Gastroesophageal sphincter (tissue), 4 donors: ENCODE data around the gene AKAP6. TPM values are rescaled to one million over a fixed set of nuclear protein-coding genes. Genes with fewer than 3 reads are reported as not detected.

Experiments used
- ATAC-seq: fragments of 150-250 bp; one replicate; pipeline ENCODE4 v1.9.1; 2016; ENCODE audit warnings: mild to moderate bottlenecking, moderate library complexity
- H3K27ac ChIP-seq, 4 donors: fragments of 200-600 bp; sonication (generic) in 3 of 4; 1 replicate in 3 of 4; 2 replicates in 1 of 4; pipeline ENCODE4 v1.5.1; 2016 to 2019
- H3K27me3 ChIP-seq: fragments of 200-600 bp; sonication (generic); one replicate; pipeline ENCODE4 v1.5.1; 2019
- H3K36me3 ChIP-seq, 2 donors: fragments of 200-600 bp; sonication (generic); one replicate each; pipeline ENCODE4 v1.5.1; 2019; ENCODE audit warnings: control low read depth in 1 of 2
- H3K4me1 ChIP-seq, 3 donors: fragments of 200-600 bp; sonication (generic); 1 replicate in 2 of 3; 2 replicates in 1 of 3; pipeline ENCODE4 v1.5.1; 2016 to 2019; ENCODE audit warnings: control low read depth in 2 of 3
- H3K4me3 ChIP-seq, 2 donors: fragments of 200-600 bp; sonication (generic); one replicate each; pipeline ENCODE4 v1.5.1; 2019; ENCODE audit warnings: mild to moderate bottlenecking in 1 of 2, moderate library complexity in 1 of 2
- H3K9me3 ChIP-seq, 3 donors: fragments of 200-600 bp; sonication (generic); one replicate each; pipeline ENCODE4 v1.5.1; 2017 to 2019; ENCODE audit warnings: control low read depth in 2 of 3
- EP300 ChIP-seq: sonication (generic); formaldehyde crosslinking; IDR thresholded peaks from one replicate; pipeline ENCODE4 v1.6.1; 2017; ENCODE audit warnings: antibody characterized with exemption, mild to moderate bottlenecking
- POLR2A ChIP-seq, 2 donors: fragments of 450-650 bp; IDR thresholded peaks; one replicate each; pipeline ENCODE4 v1.6.1; 2017; ENCODE audit warnings: antibody characterized with exemption in 2 of 2, mild to moderate bottlenecking in 2 of 2, moderate library complexity in 1 of 2
- POLR2AphosphoS5 ChIP-seq: sonication (generic); formaldehyde crosslinking; IDR thresholded peaks from one replicate; pipeline ENCODE4 v1.6.1; 2017; ENCODE audit warnings: antibody characterized with exemption
- WGBS, 2 donors: methylation state at CpG; one replicate each; pipeline ENCODE4 v1.1.5; 2018; ENCODE audit warnings: low coverage in 1 of 2; 5-methylcytosine and 5-hydroxymethylcytosine counted together
- total RNA-seq, 4 donors: library from RNA; depleted of rRNA; stranded (reverse); fragments of >200 nt; gene quantifications; one replicate each; pipeline ENCODE4 v1.1.0, GENCODE V29; 2016
- TF ChIP-seq, protein P1 (sequence below), 4 experiments: fragments of 200-600 bp in 2 of 4; fragments of 450-650 bp in 2 of 4; sonication (generic) in 1 of 4; IDR thresholded peaks; one replicate each; pipeline ENCODE4 v1.5.1; 2017 to 2019; ENCODE audit warnings: antibody characterized with exemption in 4 of 4, mild to moderate bottlenecking in 2 of 4, moderate library complexity in 2 of 4

The AKAP6 gene
- total RNA-seq, 4 donors from 2014 or later, result 33.1 to 65.4 (median 45.0) TPM

DNA sequence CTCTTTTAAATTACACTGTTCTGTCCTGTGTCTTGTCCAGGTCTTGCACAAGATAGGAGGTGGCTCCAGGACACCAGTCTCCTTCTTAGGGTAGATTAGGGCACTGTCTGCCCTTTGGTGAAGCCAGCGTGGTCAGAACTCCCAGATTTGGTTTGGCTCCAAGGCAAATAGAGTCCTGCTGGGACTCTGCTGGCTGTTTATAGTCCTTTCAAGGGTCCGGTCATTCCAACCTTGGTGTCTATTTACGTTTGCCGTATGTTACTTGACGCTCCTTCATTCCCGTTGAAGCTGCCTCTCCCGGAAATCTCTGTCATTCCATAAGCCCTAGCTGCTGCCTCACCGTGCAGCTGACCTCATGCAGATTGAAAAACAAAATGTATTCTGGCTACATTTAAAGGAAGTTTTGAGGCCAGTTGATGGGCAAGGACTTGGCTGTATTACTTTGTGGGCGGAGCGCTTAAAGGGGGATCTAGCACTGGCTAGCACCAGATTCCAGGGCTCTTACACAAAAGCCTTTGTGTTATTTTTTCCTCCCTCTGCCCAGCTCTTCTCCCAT lies 180.6 kb downstream of the AKAP6 start:
- WGBS, 2 donors, result 17 to 24% methylated on average over 6 to 10 of the region's 10 CpGs
- H3K4me3 ChIP-seq, result peak overlapping the region; percentile 31 to 34
- H3K27me3 ChIP-seq, result no peaks in the 10 kb centered on the region
- H3K27ac ChIP-seq, result peak overlapping the region; percentile 86 to 99 (median 91)
- H3K36me3 ChIP-seq, result no peaks in the 10 kb centered on the region
- TF ChIP-seq POLR2AphosphoS5, result peak; percentile 95
- no peak for TF ChIP-seq EP300
- TF ChIP-seq, protein P1, sequence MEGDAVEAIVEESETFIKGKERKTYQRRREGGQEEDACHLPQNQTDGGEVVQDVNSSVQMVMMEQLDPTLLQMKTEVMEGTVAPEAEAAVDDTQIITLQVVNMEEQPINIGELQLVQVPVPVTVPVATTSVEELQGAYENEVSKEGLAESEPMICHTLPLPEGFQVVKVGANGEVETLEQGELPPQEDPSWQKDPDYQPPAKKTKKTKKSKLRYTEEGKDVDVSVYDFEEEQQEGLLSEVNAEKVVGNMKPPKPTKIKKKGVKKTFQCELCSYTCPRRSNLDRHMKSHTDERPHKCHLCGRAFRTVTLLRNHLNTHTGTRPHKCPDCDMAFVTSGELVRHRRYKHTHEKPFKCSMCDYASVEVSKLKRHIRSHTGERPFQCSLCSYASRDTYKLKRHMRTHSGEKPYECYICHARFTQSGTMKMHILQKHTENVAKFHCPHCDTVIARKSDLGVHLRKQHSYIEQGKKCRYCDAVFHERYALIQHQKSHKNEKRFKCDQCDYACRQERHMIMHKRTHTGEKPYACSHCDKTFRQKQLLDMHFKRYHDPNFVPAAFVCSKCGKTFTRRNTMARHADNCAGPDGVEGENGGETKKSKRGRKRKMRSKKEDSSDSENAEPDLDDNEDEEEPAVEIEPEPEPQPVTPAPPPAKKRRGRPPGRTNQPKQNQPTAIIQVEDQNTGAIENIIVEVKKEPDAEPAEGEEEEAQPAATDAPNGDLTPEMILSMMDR (IDR thresholded peaks at IDR 0.05), result no peak
- peaks cover 3 to 54% (median 9%) of the 10 kb centered on the region in 3 donors for H3K4me1 ChIP-seq
- no peaks in the 10 kb centered on the region for H3K9me3 ChIP-seq
- peak; percentile 93 for ATAC-seq

DNA sequence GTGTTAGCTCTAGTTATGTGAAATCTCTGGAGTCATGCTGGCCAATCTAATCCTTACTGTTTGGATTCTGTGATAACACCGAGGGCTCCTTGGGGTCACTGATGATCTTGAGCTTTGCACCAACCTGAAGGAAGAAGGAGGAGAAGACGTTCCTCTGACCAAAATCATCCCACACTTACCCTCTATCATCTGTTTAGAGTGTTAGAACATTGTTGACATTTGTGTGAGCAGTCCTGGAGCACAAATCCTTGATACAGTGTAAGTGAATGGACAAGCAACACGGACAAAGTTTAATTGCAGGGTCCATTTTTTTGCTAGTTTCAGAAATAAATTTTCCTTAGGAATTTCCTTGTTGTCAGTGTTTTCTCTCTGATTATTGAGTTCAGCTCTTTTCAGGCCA lies 181.7 kb downstream of the AKAP6 start:
- no peak for ATAC-seq
- H3K4me3 ChIP-seq, result no peak overlapping the region
- no peaks in the 10 kb centered on the region for H3K27me3 ChIP-seq
- 30 to 50% methylated on average over 1 to 3 of the region's 3 CpGs for WGBS, 2 donors
- H3K27ac ChIP-seq, result peak overlapping the region; percentile 66 to 99 (median 69)
- TF ChIP-seq POLR2AphosphoS5, result no peak
- no peak for TF ChIP-seq POLR2A (IDR thresholded peaks at IDR 0.05)
- TF ChIP-seq, protein P1 (IDR thresholded peaks at IDR 0.05), result no peak
- no peak for TF ChIP-seq EP300
- no peaks in the 10 kb centered on the region for H3K36me3 ChIP-seq
- no peaks in the 10 kb centered on the region for H3K9me3 ChIP-seq
- H3K4me1 ChIP-seq, result peaks cover 3 to 57% (median 9%) of the 10 kb centered on the region in 3 donors

DNA sequence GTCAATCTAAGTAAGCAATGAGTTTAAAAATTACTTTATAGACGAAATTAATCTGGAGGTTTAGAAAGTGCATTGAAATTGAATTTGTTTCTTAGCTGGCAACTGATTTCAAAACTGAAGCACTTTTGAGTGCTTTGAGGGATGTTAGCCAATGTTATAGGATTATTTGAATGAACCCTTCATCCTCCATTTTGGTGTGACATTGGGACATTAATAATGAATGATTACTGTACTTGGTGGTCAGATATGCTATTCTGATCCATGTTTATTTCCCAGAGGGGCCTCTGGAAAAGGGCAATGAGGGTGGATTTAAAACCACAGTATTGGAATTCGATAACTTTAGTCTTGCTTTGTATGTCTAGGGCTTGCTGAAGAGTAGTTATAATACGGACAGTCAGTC lies 183.2 kb downstream of the AKAP6 start:
- Histone ChIP-seq H3K9me3 (no peaks in the 10 kb centered on the region), H3K27ac (peak overlapping the region in 3 of 4 donors; percentile 14 to 66 (median 47)), H3K4me3 (no peak overlapping the region), H3K27me3 (no peaks in the 10 kb centered on the region), H3K36me3 (no peaks in the 10 kb centered on the region), H3K4me1 (peaks cover 3 to 57% (median 9%) of the 10 kb centered on the region in 3 donors)
- ATAC-seq, result no peak
- 49 to 51% methylated on average over 3 of the region's 3 CpGs for WGBS, 2 donors
- TF ChIP-seq EP300 (no peak), POLR2AphosphoS5 (no peak)
- TF ChIP-seq, protein P1 (IDR thresholded peaks at IDR 0.05), result no peak

DNA sequence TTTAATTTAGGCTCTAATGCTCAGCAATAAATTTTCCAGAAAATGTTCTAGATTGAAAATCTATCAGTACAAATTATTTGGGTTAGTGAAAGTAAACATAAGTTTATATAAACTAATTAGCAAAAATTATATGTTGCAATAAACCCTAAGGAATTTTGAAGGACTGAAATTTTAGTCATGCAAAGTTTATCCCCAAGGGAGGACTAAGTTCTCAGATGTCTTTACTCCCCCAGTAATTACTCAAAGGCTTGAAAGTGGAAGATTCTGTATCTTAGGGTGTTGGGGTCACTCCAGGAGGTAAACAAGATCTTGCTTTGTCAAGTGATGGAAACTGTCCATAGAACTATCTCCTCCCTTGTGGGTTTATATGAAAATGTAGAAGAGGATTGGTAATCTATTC lies 183.7 kb downstream of the AKAP6 start:
- TF ChIP-seq POLR2A (IDR thresholded peaks at IDR 0.05) (no peak), POLR2AphosphoS5 (no peak), EP300 (no peak)
- TF ChIP-seq, protein P1 (IDR thresholded peaks at IDR 0.05), result no peak

DNA sequence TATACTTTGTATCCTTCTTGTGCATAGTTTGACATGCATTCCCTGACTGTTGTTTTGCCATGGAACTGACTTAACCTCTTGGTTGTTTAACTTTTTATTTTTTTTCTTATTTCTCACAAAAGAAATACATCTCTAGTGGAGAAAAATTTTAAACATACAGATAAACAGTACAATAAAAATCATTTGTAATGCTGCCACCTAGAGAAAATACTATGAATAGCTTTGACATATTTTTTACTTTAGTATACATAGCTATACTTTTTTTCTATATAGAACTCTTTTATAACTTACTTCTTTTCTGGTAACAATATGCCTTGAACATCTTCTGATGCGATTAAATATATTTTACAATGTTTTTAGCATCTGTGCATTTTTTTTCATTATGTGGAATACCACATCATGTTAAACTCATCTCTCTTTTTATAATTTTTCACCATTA lies 184.5 kb downstream of the AKAP6 start:
- peak overlapping the region in 3 of 4 donors; percentile 11 to 66 (median 22) for H3K27ac ChIP-seq
- ATAC-seq, result no peak
- H3K36me3 ChIP-seq, result no peaks in the 10 kb centered on the region
- no peaks in the 10 kb centered on the region for H3K27me3 ChIP-seq
- 52 to 57% methylated on average over 1 of the region's 1 CpG for WGBS, 2 donors
- H3K9me3 ChIP-seq, result no peaks in the 10 kb centered on the region
- H3K4me1 ChIP-seq, result peaks cover 3 to 57% (median 9%) of the 10 kb centered on the region in 3 donors
- no peak for TF ChIP-seq POLR2A (IDR thresholded peaks at IDR 0.05)
- TF ChIP-seq, protein P1 (IDR thresholded peaks at IDR 0.05), result peak; percentile 38 to 56 (median 42)
- no peak overlapping the region for H3K4me3 ChIP-seq

More for the DNA sequence above, 183.7 kb downstream of the AKAP6 start:
- peak overlapping the region in 3 of 4 donors; percentile 11 to 66 (median 22) for H3K27ac ChIP-seq
- H3K9me3 ChIP-seq, result no peaks in the 10 kb centered on the region
- H3K4me1 ChIP-seq, result peaks cover 3 to 57% (median 9%) of the 10 kb centered on the region in 3 donors
- H3K36me3 ChIP-seq, result no peaks in the 10 kb centered on the region
- no peak overlapping the region for H3K4me3 ChIP-seq
- no peak for ATAC-seq
- H3K27me3 ChIP-seq, result no peaks in the 10 kb centered on the region
